ENCODE measurements around the gene WDHD1.

- peak in 1 of 6 experiments; percentile 35 for TF ChIP-seq CTCF (IDR thresholded peaks at IDR 0.05)
- no peak for TF ChIP-seq POLR2A (IDR thresholded peaks at IDR 0.05)
These were observed 45.2 kb downstream of the WDHD1 start for GRCh38 chr14:54981698-54982097.

Measured in thyroid gland (tissue), 4 donors.